Gastroesophageal sphincter (tissue), 3 donors: ENCODE measurements around the gene IQCF2.

Experiments
- POLR2AphosphoS5 ChIP-seq: sonication (generic); formaldehyde crosslinking; IDR thresholded peaks from one replicate; pipeline ENCODE4 v1.6.1; 2017; ENCODE audit warnings: antibody characterized with exemption
- TF ChIP-seq, protein P1 (sequence below), 4 experiments: fragments of 200-600 bp in 2 of 4; fragments of 450-650 bp in 2 of 4; sonication (generic) in 1 of 4; IDR thresholded peaks; one replicate each; pipeline ENCODE4 v1.5.1; 2017 to 2019; ENCODE audit warnings: antibody characterized with exemption in 4 of 4, mild to moderate bottlenecking in 2 of 4, moderate library complexity in 2 of 4

DNA sequence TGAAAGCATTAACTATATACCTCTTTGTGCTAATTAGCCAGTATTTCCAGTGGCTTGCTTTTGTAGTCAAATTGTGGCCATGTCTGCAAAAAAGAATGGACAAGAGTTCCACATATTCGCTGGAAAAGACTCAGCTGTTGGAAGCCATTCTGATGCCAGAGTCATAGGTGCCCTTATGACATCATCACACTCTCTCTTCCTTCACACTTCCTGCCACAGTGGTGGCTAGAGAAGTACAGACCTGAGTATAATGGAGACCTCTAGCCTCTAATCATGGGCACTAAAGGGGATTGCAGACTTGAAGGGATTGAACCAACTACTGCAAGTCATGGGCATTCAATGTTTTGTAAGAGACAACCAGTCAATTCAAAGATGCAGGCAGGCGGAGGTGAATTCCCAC, 44.0 kb upstream of the IQCF2 start:
- TF ChIP-seq, protein P1, sequence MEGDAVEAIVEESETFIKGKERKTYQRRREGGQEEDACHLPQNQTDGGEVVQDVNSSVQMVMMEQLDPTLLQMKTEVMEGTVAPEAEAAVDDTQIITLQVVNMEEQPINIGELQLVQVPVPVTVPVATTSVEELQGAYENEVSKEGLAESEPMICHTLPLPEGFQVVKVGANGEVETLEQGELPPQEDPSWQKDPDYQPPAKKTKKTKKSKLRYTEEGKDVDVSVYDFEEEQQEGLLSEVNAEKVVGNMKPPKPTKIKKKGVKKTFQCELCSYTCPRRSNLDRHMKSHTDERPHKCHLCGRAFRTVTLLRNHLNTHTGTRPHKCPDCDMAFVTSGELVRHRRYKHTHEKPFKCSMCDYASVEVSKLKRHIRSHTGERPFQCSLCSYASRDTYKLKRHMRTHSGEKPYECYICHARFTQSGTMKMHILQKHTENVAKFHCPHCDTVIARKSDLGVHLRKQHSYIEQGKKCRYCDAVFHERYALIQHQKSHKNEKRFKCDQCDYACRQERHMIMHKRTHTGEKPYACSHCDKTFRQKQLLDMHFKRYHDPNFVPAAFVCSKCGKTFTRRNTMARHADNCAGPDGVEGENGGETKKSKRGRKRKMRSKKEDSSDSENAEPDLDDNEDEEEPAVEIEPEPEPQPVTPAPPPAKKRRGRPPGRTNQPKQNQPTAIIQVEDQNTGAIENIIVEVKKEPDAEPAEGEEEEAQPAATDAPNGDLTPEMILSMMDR (IDR thresholded peaks at IDR 0.05), result no peak
- TF ChIP-seq POLR2AphosphoS5, result no peak
